HG03521 (cell line): ENCODE measurements around the gene TMEM208.

Source experiments
- ATAC-seq: cut with Tn5 transposase; IDR thresholded peaks from one replicate; pipeline ENCODE4 v1.9.1; 2021; ENCODE audit warnings: mild to moderate bottlenecking, moderate library complexity; ENCODE audit not compliant: unreplicated experiment

TMEM208 gene

DNA sequence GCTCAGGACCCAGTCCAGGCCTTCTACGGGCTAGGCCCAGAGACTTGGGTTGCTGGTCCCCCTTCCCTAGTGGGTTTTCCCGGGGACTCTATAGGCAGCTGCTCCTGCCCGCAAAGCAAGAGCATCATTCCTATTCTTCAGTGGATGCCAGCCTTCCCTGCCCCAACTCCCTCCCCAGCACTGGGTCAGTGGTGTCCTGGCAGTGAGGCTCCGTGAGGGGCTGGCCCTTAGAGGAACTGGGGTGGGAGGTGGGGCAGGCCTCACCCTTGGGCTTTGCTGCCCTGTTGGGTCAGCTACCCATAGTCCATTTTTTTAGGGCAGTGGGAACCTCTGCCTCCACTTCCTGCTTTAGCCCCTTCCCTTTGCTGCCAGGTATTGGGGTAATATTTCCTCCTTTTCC lies 44.5 kb downstream of the TMEM208 start:
- no peak for ATAC-seq

DNA sequence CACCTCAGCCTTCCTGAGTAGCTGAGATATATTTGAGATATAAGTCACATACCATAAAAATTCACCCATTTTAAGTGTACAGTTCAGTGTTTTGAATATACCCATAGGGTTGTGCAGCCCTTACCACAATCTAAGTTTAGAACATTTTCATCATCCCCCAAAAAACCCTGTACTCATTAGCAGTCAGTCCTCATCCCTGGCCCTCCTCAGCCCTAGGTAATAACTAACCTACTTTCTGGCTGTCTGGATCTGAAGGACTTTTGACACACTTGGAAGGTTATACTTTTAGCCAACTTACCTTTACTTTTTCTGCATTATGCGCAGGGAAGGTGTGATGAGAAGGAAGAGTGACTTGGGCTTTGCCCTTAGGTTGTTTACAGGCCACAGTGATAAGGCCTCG lies 48.4 kb downstream of the TMEM208 start:
- no peak for ATAC-seq

DNA sequence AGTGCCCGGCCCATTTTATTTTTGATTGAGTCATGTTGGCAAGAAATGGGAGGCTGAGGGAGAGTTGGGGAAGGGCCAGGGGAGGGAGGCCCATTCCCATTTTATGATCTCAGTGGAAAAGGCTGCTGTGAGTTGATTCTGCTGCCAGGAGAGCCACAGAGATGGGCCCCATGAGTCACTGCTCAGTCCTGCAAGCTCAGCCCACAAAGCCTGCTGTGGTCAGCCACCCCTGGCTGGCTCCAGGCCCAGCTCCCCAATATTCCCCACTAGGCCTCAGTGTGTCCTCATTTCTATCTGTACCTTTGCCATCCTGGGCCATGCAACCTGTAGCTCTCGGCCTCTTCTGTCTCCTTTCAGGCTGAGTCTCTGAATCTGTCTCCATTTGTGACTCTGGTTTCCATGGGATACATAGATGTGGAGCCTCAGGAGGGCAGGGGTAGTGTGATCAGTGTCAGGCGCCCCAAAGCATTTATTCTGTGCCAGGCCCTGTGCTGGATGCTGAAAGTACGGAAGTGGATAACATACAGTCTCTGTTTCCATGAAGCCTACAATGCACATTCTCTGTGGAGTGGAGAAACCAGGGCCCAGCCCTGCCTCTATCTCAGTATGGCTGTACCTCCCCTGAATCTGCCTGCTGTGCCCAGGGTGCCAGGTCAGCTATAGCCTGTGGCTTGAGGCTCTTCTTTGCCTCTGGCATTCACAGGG lies 50.5 kb downstream of the TMEM208 start:
- ATAC-seq: no peak

DNA sequence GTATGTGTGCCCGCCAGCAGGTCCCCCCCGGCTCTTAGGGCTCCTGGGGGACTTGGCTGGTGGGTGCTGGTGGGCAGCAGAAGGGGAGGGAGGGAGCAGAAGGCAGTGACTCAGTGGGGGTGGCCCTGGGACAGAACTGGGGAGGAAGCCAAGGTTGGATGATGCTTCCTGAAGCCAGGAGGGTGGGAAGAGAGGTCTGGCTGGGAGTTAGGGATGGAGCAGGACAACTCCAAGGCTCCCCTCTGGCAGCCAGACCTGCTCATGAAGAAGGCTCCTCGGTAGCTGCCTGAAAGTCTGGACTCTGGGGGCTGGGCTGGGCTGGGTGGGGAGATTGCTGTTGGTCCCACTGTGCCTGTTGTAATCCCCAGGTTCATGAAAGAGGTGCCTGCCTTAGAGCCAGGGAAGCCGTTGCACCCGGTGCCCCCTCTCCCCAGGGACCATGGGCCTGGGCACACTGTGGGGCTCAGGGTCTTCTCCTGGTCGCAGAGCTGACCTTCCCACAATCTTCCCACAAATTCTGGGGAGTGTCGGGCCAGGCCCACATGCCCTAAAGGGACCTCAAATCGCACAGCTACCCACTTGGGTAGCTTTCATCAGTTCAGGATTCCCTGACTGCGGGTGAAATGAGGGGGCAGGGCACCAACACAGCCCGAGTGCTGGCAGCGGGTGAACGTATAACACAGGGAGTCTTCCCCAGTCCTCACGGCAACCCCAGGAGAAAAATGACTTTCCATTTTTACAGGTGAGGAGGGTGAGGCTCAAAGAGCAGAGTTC lies 51.3 kb downstream of the TMEM208 start:
- no peak for ATAC-seq
